ENCODE data around the gene PTGER3.

The PTGER3 gene

DNA sequence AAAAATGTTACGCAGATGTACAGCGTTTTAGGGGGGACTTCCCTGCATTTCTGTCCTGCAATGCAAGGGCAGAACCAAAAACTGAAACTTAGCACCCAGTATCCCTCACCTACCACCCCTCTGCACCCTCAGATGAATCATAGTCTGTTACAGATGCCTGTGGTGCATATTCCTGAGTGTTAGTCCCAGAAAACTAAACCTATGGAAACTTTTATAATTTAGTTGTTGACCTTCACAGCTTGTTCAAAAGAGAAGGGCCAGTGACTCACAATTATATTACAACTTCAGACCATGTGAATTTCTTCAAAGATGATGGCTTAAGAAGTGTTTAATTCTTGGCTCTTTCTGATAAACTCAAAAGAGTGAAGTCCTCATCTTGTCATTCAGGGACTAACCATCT is 5.8 kb downstream of the PTGER3 start:
- TF ChIP-seq, protein P1, sequence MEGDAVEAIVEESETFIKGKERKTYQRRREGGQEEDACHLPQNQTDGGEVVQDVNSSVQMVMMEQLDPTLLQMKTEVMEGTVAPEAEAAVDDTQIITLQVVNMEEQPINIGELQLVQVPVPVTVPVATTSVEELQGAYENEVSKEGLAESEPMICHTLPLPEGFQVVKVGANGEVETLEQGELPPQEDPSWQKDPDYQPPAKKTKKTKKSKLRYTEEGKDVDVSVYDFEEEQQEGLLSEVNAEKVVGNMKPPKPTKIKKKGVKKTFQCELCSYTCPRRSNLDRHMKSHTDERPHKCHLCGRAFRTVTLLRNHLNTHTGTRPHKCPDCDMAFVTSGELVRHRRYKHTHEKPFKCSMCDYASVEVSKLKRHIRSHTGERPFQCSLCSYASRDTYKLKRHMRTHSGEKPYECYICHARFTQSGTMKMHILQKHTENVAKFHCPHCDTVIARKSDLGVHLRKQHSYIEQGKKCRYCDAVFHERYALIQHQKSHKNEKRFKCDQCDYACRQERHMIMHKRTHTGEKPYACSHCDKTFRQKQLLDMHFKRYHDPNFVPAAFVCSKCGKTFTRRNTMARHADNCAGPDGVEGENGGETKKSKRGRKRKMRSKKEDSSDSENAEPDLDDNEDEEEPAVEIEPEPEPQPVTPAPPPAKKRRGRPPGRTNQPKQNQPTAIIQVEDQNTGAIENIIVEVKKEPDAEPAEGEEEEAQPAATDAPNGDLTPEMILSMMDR (IDR thresholded peaks at IDR 0.05): no peak
- Histone ChIP-seq H3K4me3 (no peak overlapping the region), H3K27ac (no peak overlapping the region)
- DNase-seq (ENCODE audit: low spot score): no peak

DNA sequence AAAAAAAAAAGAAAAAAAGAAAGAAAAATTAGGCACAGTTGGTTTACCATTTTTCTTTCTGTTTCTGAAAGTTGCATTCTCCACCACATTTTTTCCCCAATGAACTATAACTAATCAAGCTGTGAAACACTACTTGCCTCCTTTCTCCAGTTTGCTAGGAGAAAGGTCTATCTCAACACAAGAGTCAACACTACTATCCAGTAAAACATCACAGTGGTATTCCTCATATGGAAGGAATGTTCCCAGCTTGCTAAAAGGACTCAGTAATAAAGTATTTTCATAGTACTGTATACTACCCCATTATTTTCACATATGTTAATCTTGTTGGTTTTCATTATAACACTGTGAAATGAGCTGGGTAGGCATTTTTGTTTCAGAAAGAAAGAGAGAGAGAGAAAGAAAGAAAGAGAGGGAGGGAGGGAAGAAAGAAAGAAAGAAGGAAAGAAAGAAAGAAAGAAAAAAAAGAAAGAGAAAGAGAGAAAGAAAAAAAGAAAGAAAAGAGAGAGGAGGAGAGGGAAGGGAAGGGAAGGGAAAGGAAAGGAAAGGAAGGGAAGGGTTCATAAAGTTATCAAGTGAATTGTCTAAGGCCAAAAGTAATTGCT is 7.9 kb downstream of the PTGER3 start:
- TF ChIP-seq, protein P1 (IDR thresholded peaks at IDR 0.05): no peak
- H3K4me3 ChIP-seq: no peak overlapping the region
- no peak for DNase-seq (ENCODE audit: low spot score)
- H3K27ac ChIP-seq: no peak overlapping the region

DNA sequence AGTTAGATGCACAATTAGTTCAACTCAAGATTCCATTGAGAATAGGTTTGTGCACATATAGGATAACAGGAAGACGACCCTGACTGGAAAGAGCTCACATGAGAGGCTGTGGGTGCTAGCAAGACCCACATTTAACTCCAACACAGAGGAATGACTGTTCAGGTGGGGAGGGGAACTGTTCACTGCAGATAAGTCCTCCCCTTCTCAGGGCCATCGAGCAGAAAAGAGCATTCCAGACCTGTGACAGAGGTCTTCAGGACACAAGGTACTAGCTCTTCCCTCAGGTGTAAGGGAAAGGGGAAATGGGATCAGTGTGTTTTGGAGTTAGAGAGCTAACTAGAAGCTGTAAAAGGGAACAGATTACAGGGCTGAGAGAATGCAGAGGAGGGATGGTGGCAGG is 8.7 kb downstream of the PTGER3 start:
- no peak for DNase-seq (ENCODE audit: low spot score)
- no peak overlapping the region for H3K4me3 ChIP-seq
- TF ChIP-seq, protein P1 (IDR thresholded peaks at IDR 0.05): no peak
- H3K27ac ChIP-seq: no peak overlapping the region

DNA sequence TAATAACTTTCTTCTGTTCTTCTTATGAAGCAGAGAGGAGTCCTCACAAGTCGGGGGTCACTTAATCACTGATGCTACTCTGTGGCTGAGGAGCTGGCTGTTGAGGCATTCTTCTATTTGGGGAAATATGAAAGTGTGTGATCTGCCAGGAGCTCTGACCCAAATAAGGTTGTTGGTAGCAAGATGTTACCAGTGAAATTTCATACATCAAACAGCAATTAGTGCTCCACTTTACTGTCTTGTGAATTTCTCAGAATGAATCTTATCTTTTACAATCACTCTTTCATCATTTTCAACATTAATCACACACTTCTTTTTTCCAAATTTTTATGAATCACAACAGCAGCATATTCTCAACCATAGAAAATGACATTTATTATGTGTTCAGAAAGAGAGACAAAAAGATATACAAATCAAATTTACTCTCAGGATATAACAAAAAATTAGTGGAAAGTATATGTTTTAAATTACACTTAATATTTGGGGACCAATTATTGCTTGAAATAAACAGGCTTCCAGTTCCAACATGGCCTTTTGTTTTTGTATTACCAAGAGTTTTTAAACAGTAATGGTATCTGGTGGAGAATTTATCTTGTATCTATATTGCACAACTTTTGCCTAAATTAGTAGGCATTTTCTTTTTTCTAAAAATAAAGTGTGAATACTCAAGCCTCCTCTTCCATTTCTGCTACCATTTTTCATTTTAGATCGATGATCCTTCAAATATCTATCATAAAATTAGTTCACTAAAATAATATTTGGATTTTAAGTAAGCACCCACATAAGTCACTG is 9.6 kb downstream of the PTGER3 start:
- H3K4me3 ChIP-seq: no peak overlapping the region

DNA sequence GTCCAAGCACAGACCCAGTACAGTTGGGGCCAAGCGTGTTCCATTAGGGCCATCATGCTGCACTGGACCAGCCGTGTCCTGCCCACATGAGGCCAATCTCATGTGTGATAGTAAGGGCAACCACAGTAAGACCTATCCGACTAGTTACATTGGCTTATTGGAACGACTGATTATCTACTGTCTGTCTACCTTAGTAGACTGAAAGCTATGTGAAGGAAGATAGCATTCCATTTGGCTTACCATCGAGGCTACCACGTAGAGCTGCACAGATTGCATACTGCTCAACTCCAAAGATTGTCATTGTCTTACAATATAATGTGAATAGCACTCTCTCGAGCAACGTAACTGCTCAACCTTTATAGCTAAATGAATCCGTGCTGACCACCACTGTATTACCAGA is 10.6 kb downstream of the PTGER3 start:
- H3K4me3 ChIP-seq: no peak overlapping the region
- TF ChIP-seq, protein P1 (IDR thresholded peaks at IDR 0.05): no peak
- DNase-seq (ENCODE audit: low spot score): no peak
- H3K27ac ChIP-seq: no peak overlapping the region

More for the DNA sequence above, 9.6 kb downstream of the PTGER3 start:
- TF ChIP-seq, protein P1 (IDR thresholded peaks at IDR 0.05): no peak
- H3K27ac ChIP-seq: no peak overlapping the region
- no peak for DNase-seq (ENCODE audit: low spot score)

DNA sequence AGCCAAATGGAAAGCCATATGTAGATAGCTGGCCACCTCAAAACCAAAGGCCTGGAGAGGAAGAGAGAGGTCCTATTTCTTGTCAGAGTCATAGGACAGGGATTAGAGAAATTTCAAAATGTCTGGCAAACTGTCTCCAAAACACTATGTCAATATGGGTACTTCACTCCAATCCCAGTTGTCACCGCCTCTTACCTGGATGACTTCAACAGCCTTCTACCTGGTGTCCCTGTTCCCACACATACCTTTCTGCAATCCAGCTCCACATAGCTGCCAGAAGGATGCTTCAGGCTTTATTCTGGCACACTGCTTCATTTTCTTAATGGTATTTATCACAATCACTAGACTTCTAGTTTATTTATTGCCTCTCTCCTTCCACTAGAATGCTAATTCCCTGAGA is 14.5 kb downstream of the PTGER3 start:
- TF ChIP-seq, protein P1 (IDR thresholded peaks at IDR 0.05): no peak
- DNase-seq (ENCODE audit: low spot score): no peak
- Histone ChIP-seq H3K4me3 (no peak overlapping the region), H3K27ac (no peak overlapping the region)

DNA sequence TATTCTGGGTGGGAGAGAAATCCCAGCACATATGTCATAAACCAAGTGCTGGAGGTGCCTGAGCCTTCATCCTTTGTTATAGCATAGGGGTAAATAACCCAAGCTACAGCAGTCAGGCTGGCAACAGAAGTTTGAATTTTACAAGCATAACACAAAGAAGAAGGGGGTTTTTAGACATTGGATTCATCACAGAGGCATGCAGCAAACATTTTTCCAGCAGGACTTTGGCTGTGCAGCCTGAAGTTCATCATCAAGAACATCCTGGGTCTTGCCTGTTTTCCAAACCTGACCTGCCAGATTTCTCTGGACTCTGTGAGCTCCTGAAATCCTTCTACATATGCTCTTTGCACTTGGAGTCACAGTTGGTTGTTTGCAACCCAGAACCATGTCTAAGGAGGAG is 16.2 kb downstream of the PTGER3 start:
- TF ChIP-seq, protein P1 (IDR thresholded peaks at IDR 0.05): no peak
- no peak for DNase-seq (ENCODE audit: low spot score)
- H3K27ac ChIP-seq: no peak overlapping the region
- H3K4me3 ChIP-seq: no peak overlapping the region

Measured in coronary artery (tissue), 2 donors.